Sciatic nerve (tissue), 2 donors: ENCODE results near the gene ZFAND2A. TPM values are rescaled to one million over a fixed set of nuclear protein-coding genes. Genes with fewer than 3 reads are reported as not detected.
"Not testable (repeated sequence)": the region's sequence is repeated elsewhere in the genome, so short reads cannot be mapped to it uniquely, and the experiment has no call there.

Experiments
- ATAC-seq: fragments of 200-7000 bp; cut with Tn5 transposase; one replicate; pipeline ENCODE4 v1.9.1; 2020; ENCODE audit warnings: mild to moderate bottlenecking, moderate library complexity
- DNase-seq: peaks from one replicate; pipeline ENCODE4 v3.0.0-alpha.2; 2020; ENCODE audit warnings: low spot score
- intact Hi-C: fragments of 100-400 bp; cut with DNase I; formaldehyde crosslinking; loops from one replicate; pipeline ENCODE4 v1.14.2; 2022
- total RNA-seq: library from RNA; stranded (reverse); fragmentation: NEBNext Ultra II Directional; extraction: Animal tissue kit (Norgen Biotek cat#: 25700); gene quantifications from one replicate; pipeline ENCODE4 v1.2.1, GENCODE V29; 2021
- donor health status: DM: no; HTN: no; CAD: no.
- donor health status: DM: no; HTN: no; CAD: no.

Gene ZFAND2A
- total RNA-seq, 1 donor from 2014 or later = 24.7 TPM

DNA sequence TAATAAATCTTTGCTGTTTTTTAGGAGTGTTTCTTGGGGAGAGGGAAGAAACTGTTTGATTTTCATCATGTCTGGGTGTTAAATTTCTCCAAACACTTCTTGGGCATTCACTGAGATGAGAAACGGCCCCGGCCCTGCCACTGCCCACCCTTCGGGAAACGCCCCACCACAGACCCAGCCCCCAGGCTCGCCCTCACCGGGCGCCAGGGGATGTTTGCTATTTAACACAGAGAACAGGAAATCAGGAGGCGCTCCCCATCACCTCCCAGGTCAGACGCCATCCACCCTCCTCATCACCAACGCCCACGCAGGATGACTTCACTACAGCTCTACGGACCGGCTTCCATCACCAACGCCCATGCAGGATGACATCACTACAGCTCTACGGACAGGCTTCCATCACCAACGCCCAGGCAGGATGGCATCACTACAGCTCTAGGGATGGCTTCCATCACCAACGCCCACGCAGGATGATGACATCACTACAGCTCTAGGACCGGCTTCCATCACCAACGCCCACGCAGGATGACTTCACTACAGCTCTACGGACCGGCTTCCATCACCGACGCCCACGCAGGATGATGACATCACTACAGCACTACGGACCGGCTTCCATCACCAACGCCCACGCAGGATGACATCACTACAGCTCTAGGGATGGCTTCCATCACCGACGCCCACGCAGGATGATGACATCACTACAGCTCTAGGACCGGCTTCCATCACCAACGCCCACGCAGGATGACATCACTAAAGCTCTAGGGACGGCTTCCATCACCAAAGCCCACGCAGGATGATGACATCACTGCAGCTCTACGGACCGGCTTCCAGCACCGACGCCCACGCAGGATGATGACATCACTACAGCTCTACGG lies 44.6 kb downstream of the ZFAND2A start:
- intact Hi-C loops, ATAC-seq: not testable (repeated sequence)
- peak; percentile 53 for DNase-seq

GRCh38 chr7:1114505-1114904 lies 45.5 kb downstream of the ZFAND2A start:
- peak; percentile 37 for DNase-seq

DNA sequence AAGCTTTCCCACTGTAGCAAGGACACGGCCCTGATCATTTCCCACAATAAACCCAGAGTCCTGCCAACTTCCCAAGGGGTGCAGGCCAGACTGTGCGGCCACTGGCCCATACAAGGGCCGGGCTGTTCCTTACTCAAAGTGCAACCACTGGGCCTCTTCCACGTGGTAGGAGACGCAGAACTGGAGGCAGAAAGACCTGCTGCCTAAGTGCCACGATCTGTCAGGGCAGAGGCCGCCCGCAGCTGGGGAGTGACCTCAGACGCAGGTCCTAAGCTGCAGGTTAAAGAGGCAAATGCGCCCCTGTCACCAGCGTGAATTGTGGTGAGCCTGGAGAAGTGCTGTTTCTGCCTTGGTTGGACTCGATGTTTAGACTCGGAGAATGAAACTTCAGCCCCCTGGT lies 45.9 kb downstream of the ZFAND2A start:
- no peak for ATAC-seq
- peak; percentile 47 for DNase-seq
- intact Hi-C loops = no loop called here

More at GRCh38 chr7:1114505-1114904, 45.5 kb downstream of the ZFAND2A start:
- no peak for ATAC-seq
- intact Hi-C loops = no loop called here

DNA sequence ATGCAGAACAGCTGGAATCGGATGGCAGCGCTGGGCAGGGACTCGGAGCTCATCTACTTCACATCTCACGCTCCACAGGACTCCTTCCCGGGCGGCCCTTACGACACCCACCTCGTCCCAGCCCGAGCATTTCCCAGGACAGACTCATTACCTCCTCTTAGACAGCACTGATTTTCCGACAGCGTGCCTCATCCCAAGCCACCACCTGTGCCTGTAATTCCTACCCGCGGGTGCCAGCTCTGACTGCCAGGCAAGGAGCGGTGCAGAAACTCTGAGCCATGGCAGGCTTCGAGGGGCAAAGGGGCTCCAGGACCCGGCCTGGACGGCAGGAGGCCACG lies 46.5 kb downstream of the ZFAND2A start:
- DNase-seq (peak; percentile 52), ATAC-seq (no peak)
- intact Hi-C loops = no loop called here

DNA sequence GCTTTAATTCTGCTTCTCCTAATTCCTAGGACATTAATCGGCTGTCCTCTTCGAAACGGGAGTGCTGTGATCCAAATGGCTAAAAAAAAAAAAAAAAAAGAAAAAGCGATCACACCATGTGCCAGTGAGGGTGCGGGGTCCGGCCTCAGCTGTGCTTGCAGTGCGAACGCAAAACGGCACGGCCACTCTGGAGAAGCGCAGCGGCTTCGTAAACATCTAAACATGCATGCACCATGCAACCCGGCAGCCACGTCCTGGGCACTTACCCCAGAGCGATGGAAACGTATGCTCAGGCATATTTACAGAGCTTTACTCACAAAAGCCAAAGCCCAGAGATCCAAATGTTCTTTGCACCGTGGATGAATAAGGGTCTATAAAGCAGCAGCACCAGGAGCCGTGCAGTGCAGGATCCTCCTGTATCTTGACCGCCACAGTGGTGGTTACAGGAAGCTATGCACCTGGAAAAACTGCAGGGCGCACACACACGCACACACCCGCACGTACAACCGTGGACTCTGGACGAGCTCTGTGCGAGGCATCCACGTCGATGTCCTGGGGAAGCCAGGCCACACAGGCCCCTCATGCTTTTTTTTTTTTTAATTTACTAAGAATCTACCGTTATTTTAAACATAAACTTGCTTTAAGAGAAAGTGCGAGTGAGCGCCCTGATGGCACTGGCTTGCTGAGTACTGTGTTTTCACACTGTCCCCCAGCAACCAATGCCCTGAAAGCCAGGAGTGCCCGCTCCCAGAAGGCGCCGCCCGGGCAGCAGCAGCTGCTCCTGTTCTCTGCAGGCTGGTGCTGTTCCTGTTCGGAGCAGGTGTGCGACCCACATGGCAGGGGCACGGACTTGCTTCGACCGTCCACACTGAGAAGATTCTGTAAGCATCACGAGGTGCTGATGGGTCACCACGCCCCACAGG lies 47.1 kb downstream of the ZFAND2A start:
- ATAC-seq (no peak), DNase-seq (peak; percentile 48)
- intact Hi-C loops = no loop called here

DNA sequence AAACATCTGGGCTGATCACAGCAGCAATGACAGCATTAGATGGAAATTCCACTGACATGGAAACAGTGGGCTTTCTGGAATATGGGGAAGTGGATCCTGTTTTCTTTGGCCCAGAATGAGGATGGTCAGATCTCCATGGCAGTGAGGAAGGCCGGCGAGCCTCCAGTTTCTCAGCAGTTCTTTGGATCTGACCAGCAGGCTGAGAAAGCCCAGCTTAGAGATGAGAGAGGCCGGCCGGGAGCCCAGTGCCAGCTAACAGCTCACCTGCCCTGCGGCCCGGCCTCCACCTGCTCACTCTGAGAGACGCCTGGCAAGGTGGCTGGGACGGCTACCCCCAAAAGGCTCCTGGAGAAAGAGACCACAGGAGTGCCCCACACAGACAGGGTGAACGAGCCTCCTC lies 47.9 kb downstream of the ZFAND2A start:
- peak; percentile 49 for DNase-seq
- no peak for ATAC-seq
- intact Hi-C loops = no loop called here

- intact Hi-C loops = no loop called here
- no peak for ATAC-seq
- peak; percentile 9 for DNase-seq
These were observed 48.8 kb downstream of the ZFAND2A start for GRCh38 chr7:1111156-1111555.

DNA sequence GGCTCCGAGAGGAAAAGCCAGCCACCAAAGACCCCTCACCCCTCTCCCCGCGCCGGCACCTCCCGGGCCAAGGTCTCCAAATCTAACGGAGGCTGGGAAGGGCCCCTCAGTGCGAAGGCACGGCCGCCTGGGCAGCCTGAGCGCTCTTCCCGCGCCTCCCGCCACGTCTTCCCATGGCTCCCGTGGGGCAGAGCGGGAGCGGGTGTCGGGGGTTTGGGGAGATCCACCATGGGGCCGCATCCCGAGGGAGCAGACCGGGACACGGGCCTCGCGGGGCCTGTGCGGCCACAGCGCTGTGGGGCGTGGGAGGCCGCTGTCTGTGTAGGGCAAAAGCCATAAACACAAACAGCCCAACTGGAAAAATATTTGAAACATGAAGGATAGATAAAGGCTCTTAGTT lies 49.6 kb downstream of the ZFAND2A start:
- intact Hi-C loops = no loop called here
- ATAC-seq (no peak), DNase-seq (no peak)

- no peak for ATAC-seq
These were observed 50.2 kb downstream of the ZFAND2A start for GRCh38 chr7:1109581-1110310.

GRCh38 chr7:1108264-1108920 lies 51.6 kb downstream of the ZFAND2A start:
- no peak for DNase-seq
- intact Hi-C loops = no loop called here
- ATAC-seq = no peak

More at GRCh38 chr7:1109581-1110310, 50.2 kb downstream of the ZFAND2A start:
- DNase-seq = no peak
- intact Hi-C loops = no loop called here

DNA sequence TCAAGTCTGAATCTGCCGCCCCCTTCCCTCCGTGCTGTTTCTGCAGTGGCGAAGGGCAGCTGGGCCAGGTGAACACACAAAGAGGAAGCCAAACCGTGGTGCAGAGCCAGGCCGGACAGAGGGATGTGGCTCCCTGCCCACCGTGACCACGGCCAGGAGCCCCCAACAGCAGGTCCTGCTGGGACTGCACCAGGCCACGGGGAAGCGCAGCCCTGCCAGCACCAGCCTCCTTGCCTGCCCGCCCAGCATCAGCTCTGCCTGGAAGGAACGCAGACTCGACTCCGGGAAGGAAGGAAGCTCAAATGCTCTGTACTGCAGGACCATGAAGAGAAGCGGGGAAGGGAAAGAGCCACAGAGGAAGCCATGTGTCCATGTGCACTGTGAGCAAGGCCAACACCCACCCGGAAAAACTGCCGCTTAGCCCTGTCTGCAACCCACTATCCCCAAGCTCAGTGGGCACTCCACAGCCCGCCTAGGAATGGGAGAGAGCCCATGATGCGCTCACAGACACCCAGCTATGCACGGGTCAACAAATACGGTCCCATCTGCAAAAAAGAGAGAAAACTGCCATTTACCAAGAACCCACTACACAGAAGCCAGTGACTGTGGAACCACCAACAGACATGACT lies 53.1 kb downstream of the ZFAND2A start:
- intact Hi-C loops = no loop called here
- ATAC-seq (peak; percentile 24), DNase-seq (no peak)

DNA sequence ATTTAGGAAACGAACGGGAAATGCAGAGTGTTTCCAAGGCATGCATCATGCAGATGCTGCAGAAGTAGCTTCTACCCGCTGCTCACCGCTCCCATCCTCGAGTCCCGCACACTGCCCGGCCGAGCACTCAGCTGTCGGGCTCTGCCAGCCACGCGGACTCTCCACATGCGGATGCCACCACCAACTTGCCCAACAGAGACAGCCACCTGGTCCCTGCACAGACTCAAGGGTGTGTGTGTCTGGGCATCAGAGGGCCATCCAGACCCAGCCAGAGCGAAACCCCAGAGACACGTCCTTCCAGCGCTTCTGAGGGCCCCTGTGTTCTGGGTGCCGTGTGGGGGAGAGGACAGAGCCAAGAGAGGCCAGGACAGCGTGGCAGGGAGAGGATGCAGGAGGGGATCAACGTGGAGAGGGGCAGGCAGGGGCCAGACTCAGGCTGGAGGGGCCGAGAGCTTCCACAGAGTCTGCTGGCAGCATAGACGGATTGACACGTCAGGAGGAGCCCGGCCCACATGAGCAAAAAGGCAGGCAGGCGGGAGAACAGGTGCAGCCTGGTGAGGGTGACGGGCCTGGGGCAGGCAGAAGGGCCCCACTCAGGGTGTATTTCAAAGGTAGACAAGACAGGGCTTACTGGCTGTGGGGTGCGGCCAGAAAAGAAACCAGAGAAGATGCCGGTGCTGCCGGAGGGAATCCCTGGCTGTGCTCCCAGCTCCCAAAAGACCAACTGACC lies 53.8 kb downstream of the ZFAND2A start:
- DNase-seq (no peak), ATAC-seq (no peak)
- intact Hi-C loops = no loop called here

DNA sequence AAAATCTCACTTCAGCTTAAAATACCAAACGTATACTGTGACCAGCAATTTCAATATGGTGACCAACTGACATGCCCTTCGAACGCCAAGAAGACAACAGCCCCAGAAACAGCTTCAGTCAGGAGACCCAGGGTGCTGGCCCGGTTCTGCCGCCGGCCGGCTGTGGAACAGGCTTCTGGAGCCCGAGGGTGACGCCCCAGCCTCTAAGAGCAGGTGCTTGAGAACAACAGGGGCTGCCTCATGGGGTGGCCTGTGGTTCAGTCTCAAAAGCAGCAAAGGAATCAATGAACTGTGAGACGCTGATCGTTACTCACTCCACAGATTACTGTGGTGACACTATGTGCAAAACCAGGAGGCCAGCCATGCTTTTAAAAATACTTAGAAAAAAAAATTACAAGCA lies 54.8 kb downstream of the ZFAND2A start:
- intact Hi-C loops = no loop called here
- DNase-seq (no peak), ATAC-seq (no peak)

- DNase-seq (no peak), ATAC-seq (no peak)
- intact Hi-C loops = no loop called here
These were observed 55.3 kb downstream of the ZFAND2A start for GRCh38 chr7:1104516-1105179.

GRCh38 chr7:1103789-1104515 lies 56.0 kb downstream of the ZFAND2A start:
- ATAC-seq = no peak
- DNase-seq = no peak
- intact Hi-C loops = no loop called here

GRCh38 chr7:1103009-1103788 lies 56.8 kb downstream of the ZFAND2A start:
- ATAC-seq = no peak
- DNase-seq = no peak
- intact Hi-C loops = no loop called here
